HL-60 (cell line): ENCODE results near the gene GPR183.

Experiments used
- DNase-seq, 2 experiments: peaks; one replicate each; pipeline ENCODE4 v3.0.0-alpha.2; 2010 to 2020; ENCODE audit warnings: low read depth in 1 of 2, low spot score in 1 of 2
- H3K27ac ChIP-seq: fragments of 250-450 bp; sonication (Bioruptor Pico); replicated peaks from 2 replicates; pipeline ENCODE4 v1.5.1; 2020; ENCODE audit warnings: mild to moderate bottlenecking, moderate library complexity
- H3K27me3 ChIP-seq: fragments of 250-450 bp; sonication (Bioruptor Pico); 2 replicates; pipeline ENCODE4 v1.5.1; 2021; ENCODE audit warnings: mild to moderate bottlenecking, moderate library complexity; ENCODE audit not compliant: insufficient read depth, poor library complexity, severe bottlenecking
- H3K4me3 ChIP-seq: replicated peaks from 2 replicates; pipeline ENCODE4 v1.5.1; 2011; ENCODE audit warnings: mild to moderate bottlenecking, control low read depth, low read length; ENCODE audit not compliant: insufficient read depth
- CTCF ChIP-seq: IDR thresholded peaks from one replicate; pipeline ENCODE4 v1.5.1; 2011; ENCODE audit warnings: low read length, control low read depth, inconsistent platforms; ENCODE audit not compliant: insufficient read depth
- GABPA ChIP-seq: IDR thresholded peaks from 2 replicates; pipeline ENCODE4 v1.6.1; 2012; ENCODE audit warnings: low read depth
- POLR2AphosphoS5 ChIP-seq: IDR thresholded peaks from 2 replicates; pipeline ENCODE4 v1.6.1; 2012; ENCODE audit warnings: low read depth
- REST ChIP-seq: IDR thresholded peaks from 2 replicates; pipeline ENCODE4 v1.6.1; 2012; ENCODE audit warnings: low read depth; ENCODE audit not compliant: insufficient replicate concordance
- SPI1 ChIP-seq: IDR thresholded peaks from 2 replicates; pipeline ENCODE4 v1.6.1; 2012; ENCODE audit warnings: low read depth, mild to moderate bottlenecking, borderline replicate concordance

GPR183 gene

DNA sequence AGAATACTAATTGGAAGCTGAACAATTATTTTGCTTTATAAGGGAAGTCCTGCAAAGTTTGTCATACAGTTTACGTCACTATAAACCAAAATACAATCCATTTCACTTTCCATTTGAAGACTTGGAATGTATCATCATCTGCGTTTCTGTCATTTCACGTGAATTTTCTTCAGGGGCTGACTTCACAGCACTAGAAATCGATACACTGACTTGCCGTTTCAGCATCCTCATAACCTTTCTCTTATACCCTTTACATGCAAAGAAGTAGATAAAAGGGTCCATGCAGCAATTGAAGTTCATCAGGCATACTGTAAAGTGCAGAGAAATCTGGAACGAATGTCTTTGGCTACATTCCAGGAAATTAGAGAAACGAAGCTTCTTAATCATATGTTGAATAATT is 12.2 kb downstream of the GPR183 start:
- TF ChIP-seq POLR2AphosphoS5 (no peak), GABPA (no peak), REST (no peak), CTCF (no peak), SPI1 (no peak)
- Histone ChIP-seq H3K27me3 (no peaks in the 10 kb centered on the region), H3K4me3 (no peak overlapping the region), H3K27ac (no peak overlapping the region)
- DNase-seq, result no peak

DNA sequence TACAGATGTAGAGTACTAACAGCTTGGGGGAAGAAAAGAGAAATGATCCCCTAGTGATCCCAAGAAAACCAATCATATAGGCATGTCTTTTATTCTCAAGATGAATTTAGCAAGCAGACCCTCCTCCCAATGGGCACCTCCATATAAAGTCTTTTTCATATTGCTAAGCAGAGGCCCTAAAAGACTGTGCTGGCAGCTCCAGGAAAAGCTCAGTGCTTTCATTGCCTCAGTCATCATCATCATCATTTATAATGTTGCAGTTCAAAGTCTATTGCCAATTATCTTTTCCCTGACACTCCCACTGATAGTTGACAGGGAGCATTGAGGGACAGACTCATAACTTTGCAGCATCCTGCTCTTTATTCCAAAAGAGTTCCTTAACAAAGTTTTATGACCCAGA is 13.0 kb downstream of the GPR183 start:
- TF ChIP-seq POLR2AphosphoS5 (0 out of 2 replicates have a peak, but pooled peaks have one; percentile 23), SPI1 (no peak)
- no peak overlapping the region for H3K4me3 ChIP-seq

GRCh38 chr13:99293178-99293577 is 14.0 kb downstream of the GPR183 start:
- Histone ChIP-seq H3K27ac (peak overlapping the region; percentile 36), H3K27me3 (no peaks in the 10 kb centered on the region), H3K4me3 (no peak overlapping the region)
- DNase-seq, result peak in 1 of 2 experiments; percentile 73
- TF ChIP-seq REST (no peak), SPI1 (no peak), POLR2AphosphoS5 (no peak), CTCF (no peak), GABPA (no peak)

More for the DNA sequence above, 13.0 kb downstream of the GPR183 start:
- DNase-seq, result no peak
- H3K27ac ChIP-seq, result no peak overlapping the region; the same call in 1 of the 2 replicates
- H3K27me3 ChIP-seq, result no peaks in the 10 kb centered on the region

- TF ChIP-seq REST (no peak), POLR2AphosphoS5 (no peak; the same call in 1 of the 2 replicates), SPI1 (no peak), CTCF (no peak), GABPA (no peak)
- no peak overlapping the region for H3K27ac ChIP-seq
- no peaks in the 10 kb centered on the region for H3K27me3 ChIP-seq
- no peak for DNase-seq
- H3K4me3 ChIP-seq, result no peak overlapping the region
Observed at GRCh38 chr13:99290894-99291293, 16.3 kb downstream of the GPR183 start.
